MCF 10A (cell line): ENCODE data around the gene PRMT7. TPM values are rescaled to one million over a fixed set of nuclear protein-coding genes. Genes with fewer than 3 reads are reported as not detected.

Experiments used
- BruUV-seq: library from RNA; stranded (reverse); fragments of 400-500 nt; replicated peaks from 2 replicates; lab custom pipeline; 2021; lab: Mats Ljungman, UMichigan
- CTCF ChIA-PET: fragments of 300-600 bp; sonication (Branson Sonifier 250); formaldehyde crosslinking; extraction: SDS; loops from one replicate; lab custom pipeline; 2021; ENCODE audit warnings: antibody characterized with exemption, inconsistent platforms; lab: Yijun Ruan, JAX
- POLR2A ChIA-PET: fragments of 300-600, 350-650 bp; sonication (Branson Sonifier 250); formaldehyde crosslinking; extraction: SDS; loops from one replicate; lab custom pipeline; 2020; ENCODE audit warnings: antibody characterized with exemption, inconsistent platforms; lab: Yijun Ruan, JAX
- DNase-seq: peaks from one replicate; pipeline ENCODE4 v3.0.0-alpha.2; 2018; ENCODE audit not compliant: unreplicated experiment
- H3K27ac Mint-ChIP-seq: one replicate; pipeline ENCODE4 v1.8.0; 2022; ENCODE audit warnings: mild to moderate bottlenecking, low read depth, mixed read lengths; ENCODE audit not compliant: unreplicated experiment
- H3K27me3 Mint-ChIP-seq: one replicate; pipeline ENCODE4 v1.8.0; 2022; ENCODE audit warnings: mixed read lengths; ENCODE audit not compliant: insufficient read depth, unreplicated experiment
- H3K36me3 Mint-ChIP-seq: one replicate; pipeline ENCODE4 v1.8.0; 2022; ENCODE audit warnings: mild to moderate bottlenecking, moderate library complexity, mixed read lengths; ENCODE audit not compliant: insufficient read depth, unreplicated experiment
- H3K4me1 Mint-ChIP-seq: one replicate; pipeline ENCODE4 v1.8.0; 2022; ENCODE audit warnings: mixed read lengths; ENCODE audit not compliant: insufficient read depth, unreplicated experiment
- H3K4me3 Mint-ChIP-seq: one replicate; pipeline ENCODE4 v1.8.0; 2022; ENCODE audit warnings: mild to moderate bottlenecking, moderate library complexity, mixed read lengths; ENCODE audit not compliant: unreplicated experiment
- H3K9me3 Mint-ChIP-seq: one replicate; pipeline ENCODE4 v1.8.0; 2022; ENCODE audit warnings: mixed read lengths; ENCODE audit not compliant: unreplicated experiment
- intact Hi-C: fragments of 100-400 bp; cut with micrococcal nuclease; formaldehyde crosslinking; loops from 2 replicates; pipeline ENCODE4 v1.14.1; 2022
- total RNA-seq: library from RNA; stranded (reverse); gene quantifications from 2 replicates; pipeline ENCODE4 v1.2.3, GENCODE V29; 2022
- TF ChIP-seq, protein P1 (sequence below): fragments of 200-600 bp; IDR thresholded peaks from one replicate; pipeline ENCODE4 v1.8.0; 2022; ENCODE audit warnings: antibody characterized with exemption, mild to moderate bottlenecking; ENCODE audit not compliant: unreplicated experiment

Gene PRMT7
- total RNA-seq, 1 experiment from 2014 or later = 33.2 TPM

DNA sequence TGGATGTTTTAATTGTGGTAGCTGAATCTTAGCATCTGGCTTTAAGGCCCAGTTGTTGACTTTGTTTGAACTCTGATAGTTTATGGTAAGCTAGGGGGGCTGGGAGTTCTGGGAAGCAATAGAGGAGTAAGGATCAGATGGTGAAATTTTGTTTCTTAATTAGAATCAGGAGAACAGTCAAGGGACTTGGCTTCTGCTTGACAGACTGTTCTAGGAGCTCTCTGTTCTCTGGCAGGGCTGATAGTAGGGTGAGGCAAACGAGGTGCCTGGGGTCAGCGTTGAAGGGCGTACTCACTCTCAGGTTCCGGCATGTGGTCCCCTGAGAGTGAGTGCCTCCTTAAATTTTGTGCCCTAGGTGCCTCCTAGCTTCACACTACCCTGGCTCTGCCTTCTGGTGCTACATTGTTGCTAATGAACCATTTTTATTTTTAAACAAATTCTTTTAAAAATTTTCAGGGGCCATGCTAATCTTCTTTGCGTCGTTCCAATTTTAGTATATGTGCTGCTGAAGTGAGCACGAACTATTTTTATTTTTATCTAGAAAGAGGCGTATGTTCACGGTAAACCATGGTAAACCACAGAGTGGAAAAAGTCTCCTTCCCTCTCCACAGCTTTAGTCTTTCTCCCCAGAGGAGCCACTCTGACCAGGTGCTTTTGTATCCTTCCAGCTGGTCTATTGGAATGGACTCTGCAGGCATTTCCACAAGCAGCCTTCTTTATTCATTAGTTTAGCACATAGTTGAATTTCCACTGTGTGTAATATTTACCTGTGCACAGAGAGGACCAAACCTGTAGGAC is 26.8 kb upstream of the PRMT7 start:
- no peaks in the 10 kb centered on the region for H3K27me3 Mint-ChIP-seq
- H3K27ac Mint-ChIP-seq = peak overlapping the region; percentile 13
- ChIA-PET POLR2A (interaction anchor here (1.0 to 3.7 kb wide), 6 partner anchors 8 to 47 kb away, joined by 3 to 16 read pairs (median 6); partner anchors contain the start of genes PRMT7 and SLC7A6OS), CTCF (interaction anchor here (0.6 to 4.7 kb wide), 6 partner anchors 11 to 801 kb away, joined by 3 to 46 read pairs (median 4); partner anchors contain the start of gene SLC7A6)
- intact Hi-C loops = no loop called here
- H3K9me3 Mint-ChIP-seq = no peaks in the 10 kb centered on the region
- peaks cover 81% of the 10 kb centered on the region for H3K36me3 Mint-ChIP-seq
- BruUV-seq = no TSS peak
- H3K4me1 Mint-ChIP-seq = peaks cover 20% of the 10 kb centered on the region
- no peak overlapping the region for H3K4me3 Mint-ChIP-seq
- DNase-seq = no peak
- TF ChIP-seq, protein P1, sequence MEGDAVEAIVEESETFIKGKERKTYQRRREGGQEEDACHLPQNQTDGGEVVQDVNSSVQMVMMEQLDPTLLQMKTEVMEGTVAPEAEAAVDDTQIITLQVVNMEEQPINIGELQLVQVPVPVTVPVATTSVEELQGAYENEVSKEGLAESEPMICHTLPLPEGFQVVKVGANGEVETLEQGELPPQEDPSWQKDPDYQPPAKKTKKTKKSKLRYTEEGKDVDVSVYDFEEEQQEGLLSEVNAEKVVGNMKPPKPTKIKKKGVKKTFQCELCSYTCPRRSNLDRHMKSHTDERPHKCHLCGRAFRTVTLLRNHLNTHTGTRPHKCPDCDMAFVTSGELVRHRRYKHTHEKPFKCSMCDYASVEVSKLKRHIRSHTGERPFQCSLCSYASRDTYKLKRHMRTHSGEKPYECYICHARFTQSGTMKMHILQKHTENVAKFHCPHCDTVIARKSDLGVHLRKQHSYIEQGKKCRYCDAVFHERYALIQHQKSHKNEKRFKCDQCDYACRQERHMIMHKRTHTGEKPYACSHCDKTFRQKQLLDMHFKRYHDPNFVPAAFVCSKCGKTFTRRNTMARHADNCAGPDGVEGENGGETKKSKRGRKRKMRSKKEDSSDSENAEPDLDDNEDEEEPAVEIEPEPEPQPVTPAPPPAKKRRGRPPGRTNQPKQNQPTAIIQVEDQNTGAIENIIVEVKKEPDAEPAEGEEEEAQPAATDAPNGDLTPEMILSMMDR = no peak

DNA sequence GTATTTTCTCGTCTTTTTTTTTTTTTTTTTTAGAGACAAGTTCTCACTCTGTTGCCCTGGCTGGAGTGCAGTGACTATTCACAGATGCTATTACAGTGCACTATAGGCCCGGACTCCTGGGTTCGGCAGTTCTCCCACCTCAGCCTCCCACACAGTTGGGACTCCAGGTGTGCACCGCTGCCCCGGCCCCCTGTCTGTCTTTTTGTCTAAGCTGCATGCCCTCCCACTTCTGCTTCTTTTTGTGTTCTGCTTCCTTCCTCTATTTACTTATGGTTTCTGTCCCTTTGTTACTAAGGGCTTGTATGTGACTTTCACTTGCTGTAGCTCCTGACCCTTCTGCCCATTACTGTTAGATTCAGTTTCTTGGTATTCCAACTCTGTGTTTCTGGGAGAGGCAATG is 26.0 kb upstream of the PRMT7 start:
- POLR2A ChIA-PET = interaction anchor here (1.2 to 3.7 kb wide), 5 partner anchors 9 to 47 kb away, joined by 3 to 16 read pairs (median 7); partner anchors contain the start of gene SLC7A6
- no TSS peak for BruUV-seq

DNA sequence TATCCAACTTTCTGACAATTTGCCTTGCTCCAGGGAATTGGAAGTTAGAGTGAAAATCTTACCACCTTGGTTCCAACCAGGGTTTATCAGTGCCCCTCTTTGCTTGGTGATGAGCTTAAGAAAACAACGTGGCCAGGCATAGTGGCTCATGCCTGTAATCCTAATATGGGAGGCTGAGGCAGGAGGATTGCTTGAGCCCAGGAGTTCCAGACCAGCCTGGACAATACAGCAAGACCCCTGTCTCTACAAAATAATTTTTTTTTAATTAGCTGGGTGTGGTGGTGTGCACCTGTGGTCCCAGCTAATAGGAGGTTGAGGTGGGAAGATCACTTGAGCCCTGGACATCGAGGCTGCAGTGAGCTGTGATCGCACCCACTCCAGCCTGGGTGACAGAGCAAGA is 25.1 kb upstream of the PRMT7 start:
- POLR2A ChIA-PET = interaction anchor here (1.2 to 3.7 kb wide), 5 partner anchors 9 to 22 kb away, joined by 3 to 16 read pairs (median 7); partner anchors contain the start of gene SLC7A6
- no TSS peak for BruUV-seq
- H3K27ac Mint-ChIP-seq = peak overlapping the region; percentile 24
- no peak overlapping the region for H3K4me3 Mint-ChIP-seq
- H3K9me3 Mint-ChIP-seq = no peaks in the 10 kb centered on the region
- no peaks in the 10 kb centered on the region for H3K27me3 Mint-ChIP-seq
- CTCF ChIA-PET = interaction anchor here (0.6 to 4.7 kb wide), 9 partner anchors 9 to 1913 kb away, joined by 3 to 46 read pairs (median 4); partner anchors contain the start of gene SLC7A6
- H3K4me1 Mint-ChIP-seq = peaks cover 20% of the 10 kb centered on the region
- TF ChIP-seq, protein P1 = no peak
- H3K36me3 Mint-ChIP-seq = peaks cover 88% of the 10 kb centered on the region
- intact Hi-C loops = no loop called here
- no peak for DNase-seq

More for the DNA sequence above, 26.0 kb upstream of the PRMT7 start:
- H3K4me1 Mint-ChIP-seq = peaks cover 20% of the 10 kb centered on the region
- TF ChIP-seq, protein P1 = no peak
- CTCF ChIA-PET = interaction anchor here (0.6 to 4.7 kb wide), 6 partner anchors 10 to 1087 kb away, joined by 3 to 46 read pairs (median 4); partner anchors contain the start of gene SLC7A6
- peaks cover 83% of the 10 kb centered on the region for H3K36me3 Mint-ChIP-seq
- intact Hi-C loops = no loop called here
- H3K27ac Mint-ChIP-seq = no peak overlapping the region
- no peak for DNase-seq
- H3K9me3 Mint-ChIP-seq = no peaks in the 10 kb centered on the region
- H3K27me3 Mint-ChIP-seq = no peaks in the 10 kb centered on the region
- no peak overlapping the region for H3K4me3 Mint-ChIP-seq
